Measurements from ENCODE around the gene RPS27.
"Not testable (repeated sequence)": the region's sequence is repeated elsewhere in the genome, so short reads cannot be mapped to it uniquely, and the experiment has no call there.

Gene RPS27

GRCh38 chr1:153961421-153961820 is 29.1 kb upstream of the RPS27 start:
- DNase-seq (ENCODE audit: low spot score): no peak

DNA sequence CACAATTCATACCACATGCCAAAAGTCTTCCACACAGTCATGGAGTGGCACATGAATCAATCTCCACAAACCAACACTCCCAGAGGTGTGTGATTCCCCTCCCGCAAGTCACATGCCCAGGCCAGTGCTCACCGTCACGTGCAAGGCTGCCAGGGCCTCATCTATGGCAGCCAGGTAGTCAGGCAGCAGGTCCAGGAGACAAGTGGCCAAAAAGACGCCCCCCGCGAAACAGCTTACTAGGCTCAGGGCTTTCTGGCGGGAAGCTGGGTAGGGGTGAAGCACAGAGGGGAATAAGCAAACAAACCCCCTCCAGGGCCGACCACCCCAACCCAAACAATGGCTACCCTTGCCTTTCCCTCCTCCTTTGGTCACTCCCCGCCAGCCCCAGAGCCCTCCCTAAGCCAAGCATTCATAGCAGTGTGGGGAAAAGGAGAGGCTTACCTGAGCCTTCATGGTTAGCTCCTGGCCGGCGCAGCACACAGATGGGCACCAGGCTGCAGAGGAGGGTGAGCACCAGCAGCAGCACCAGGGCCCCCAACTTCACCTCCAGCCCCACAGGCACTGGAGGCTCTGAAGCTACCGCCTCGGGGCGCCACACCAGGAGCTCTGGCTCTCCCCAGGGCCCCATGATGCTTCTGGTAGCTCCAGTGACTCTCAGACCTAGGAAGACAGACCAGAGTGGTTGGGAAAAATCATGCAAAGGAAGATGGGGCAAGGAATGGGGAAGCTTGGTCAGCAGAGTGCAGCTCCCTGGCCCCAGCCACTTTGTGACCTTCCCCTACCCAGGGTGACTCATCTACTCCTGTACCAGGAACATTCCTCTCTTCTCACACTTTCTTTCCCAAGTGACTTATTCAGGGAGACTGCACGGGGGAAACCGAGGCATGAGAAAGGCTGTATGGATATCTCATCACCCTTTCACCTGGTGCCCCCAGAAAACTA is 28.2 kb upstream of the RPS27 start:
- peak; percentile 44 for DNase-seq (ENCODE audit: low spot score)

DNA sequence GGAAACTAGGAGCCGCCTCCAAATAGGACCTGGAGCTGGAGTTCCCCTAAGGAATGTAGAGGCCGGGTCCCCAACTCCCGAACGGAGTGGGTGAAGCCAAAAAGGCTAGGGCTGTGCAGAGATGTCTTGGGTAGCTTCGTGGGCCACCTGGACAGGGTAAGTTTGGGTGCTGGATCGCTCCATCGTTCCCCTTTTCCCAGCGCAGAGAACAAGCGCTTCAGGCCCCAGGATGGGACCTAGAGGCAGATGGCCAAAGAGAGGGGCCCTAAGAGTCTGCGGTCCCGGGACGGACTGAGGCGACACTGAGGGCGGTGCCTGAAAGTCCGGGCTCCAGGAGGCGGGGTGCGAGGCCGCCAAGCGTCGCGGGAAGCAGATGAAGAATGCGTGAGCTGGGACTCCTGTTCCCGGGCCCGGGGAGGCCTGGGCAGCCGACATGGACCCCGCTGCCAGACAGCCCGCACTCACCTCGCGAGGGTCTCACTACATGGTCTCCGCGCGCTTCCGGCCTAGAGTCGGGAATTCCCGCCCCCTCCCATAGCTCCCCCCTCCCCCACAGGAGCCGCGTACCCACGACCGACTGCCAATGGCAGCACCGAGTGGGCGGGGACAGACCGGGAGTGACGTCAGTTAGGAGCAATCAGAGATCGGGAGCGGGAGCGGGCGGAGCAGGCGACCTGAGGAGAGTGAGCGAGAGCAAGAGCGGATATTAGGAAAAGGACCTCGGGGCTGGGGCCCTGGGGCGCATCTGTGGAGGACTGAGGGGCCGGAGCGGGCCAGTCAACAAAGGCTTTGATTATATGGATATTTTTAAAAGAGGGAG is 27.3 kb upstream of the RPS27 start, which contains the start of gene SLC39A1:
TSS of gene SLC39A1 (minus strand) at position 508 of the 820 bp plus-strand sequence. CDS start 822 bp downstream, outside the sequence.
- DNase-seq (ENCODE audit: low spot score): peak; percentile 97

DNA sequence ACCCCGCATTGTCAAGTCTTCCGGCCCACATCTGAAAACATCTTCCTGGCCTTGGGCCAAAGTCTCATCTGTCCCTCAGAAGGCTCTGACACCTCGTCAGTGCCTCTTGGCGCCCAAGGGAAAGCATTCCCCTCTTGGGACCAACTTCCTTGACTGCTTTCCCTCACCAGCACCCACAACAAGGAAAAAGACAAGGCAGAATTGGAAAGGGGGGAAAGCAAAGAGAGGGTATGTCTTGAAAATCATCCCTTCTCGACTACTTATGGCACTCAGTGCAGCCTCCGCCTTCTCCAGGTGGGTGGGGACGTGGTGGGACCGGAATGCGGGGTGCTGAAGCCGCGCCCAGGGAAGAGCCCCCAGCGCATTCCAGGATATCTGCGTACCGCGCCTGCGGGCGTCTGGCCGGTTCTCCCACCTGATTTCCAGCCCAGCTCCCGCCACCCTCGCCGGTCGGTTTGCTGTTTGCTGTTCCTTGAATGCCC is 26.7 kb upstream of the RPS27 start:
- DNase-seq (ENCODE audit: low spot score): no peak

GRCh38 chr1:153967107-153967999 is 23.2 kb upstream of the RPS27 start, which contains the start of gene CREB3L4:
Gene CREB3L4, plus strand, starts transcription at chr1:153967902. Its CDS starts 624 bp downstream, at chr1:153968526.
- DNase-seq (ENCODE audit: low spot score): peak; percentile 86

DNA sequence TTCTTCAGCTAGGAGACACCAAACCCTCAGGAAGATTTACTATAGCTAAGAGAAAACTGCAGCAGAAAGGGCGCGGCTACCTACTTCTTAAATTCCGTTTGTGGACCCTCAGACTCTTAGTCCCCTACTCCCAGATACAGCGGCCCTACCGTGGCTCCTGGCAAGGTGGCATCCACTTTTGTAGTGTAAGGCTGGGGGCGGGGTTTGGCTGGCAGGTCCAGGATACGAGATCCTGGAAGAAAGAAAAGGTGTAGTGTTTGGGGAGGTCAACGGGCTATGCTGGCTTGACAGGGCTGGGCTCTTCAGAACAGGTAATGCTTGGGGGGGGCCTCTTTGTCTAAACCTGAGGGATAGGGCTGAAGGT is 22.6 kb upstream of the RPS27 start:
- no peak for DNase-seq (ENCODE audit: low spot score)

- DNase-seq (ENCODE audit: low spot score): no peak
Measured at GRCh38 chr1:153968408-153968807, 22.2 kb upstream of the RPS27 start.

- no peak for DNase-seq (ENCODE audit: low spot score)
Measured at GRCh38 chr1:153968972-153969371, 21.6 kb upstream of the RPS27 start.

- no peak for DNase-seq (ENCODE audit: low spot score)
Measured at GRCh38 chr1:153970346-153970745, 20.2 kb upstream of the RPS27 start.

GRCh38 chr1:153973071-153973470 is 17.5 kb upstream of the RPS27 start:
- DNase-seq (ENCODE audit: low spot score): no peak

GRCh38 chr1:153973525-153973924 is 17.0 kb upstream of the RPS27 start:
- no peak for DNase-seq (ENCODE audit: low spot score)

GRCh38 chr1:153976819-153977249 is 13.7 kb upstream of the RPS27 start:
- DNase-seq (ENCODE audit: low spot score): no peak

DNA sequence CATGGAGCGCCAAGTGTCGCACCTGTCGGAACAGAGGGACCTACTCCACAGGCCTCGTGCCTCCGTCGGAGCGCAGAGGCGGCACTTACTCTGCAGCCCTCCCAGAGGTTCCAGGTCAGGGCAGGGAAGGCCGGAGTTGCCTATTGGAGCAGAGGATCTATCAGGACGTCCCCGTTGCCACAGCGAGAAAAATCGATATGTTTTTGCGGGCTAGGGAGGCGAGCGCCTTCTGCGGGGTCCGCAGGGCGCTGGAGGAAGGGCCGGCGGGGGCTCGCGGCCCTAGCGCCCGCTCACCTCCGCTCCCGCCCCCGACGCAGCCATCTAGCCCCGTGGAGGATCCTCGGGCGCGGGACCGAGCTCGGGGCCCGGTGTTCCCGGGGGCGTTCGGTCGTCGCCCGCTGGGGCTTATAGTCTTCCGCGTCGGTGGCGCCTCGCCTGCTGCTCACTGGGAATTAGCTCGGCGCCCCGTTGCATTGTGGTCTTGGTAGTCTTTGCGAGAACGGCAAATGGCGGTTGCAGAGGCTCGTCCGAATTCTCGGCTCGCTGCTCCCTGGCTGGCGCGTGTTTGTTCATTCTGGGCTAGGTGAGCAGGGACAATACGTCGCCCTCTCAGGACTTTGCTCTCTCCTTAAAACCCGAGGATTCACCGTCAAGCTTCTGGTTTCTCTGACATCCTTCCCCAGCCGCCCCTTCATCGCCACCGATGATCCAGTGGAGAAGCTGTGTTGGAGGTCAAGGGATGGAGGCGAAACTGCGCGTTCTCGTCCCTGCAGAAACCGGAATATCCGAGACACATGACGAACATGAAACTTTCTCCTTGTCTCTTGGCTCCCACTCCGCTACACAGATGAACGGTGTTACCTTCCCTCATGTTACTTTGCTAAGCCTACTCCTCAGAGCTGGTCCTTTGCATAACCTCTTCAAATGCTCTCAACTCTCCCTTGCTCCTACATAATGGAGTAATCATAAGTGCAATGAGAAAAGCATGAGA is 13.0 kb upstream of the RPS27 start, which contains the start of gene JTB:
TSS of gene JTB (minus strand) at position 425 of the 991 bp plus-strand sequence. CDS start at position 3, 422 bp downstream.
- peak; percentile 86 for DNase-seq (ENCODE audit: low spot score)

- DNase-seq (ENCODE audit: low spot score): no peak
Measured at GRCh38 chr1:153978274-153978909, 12.2 kb upstream of the RPS27 start.

DNA sequence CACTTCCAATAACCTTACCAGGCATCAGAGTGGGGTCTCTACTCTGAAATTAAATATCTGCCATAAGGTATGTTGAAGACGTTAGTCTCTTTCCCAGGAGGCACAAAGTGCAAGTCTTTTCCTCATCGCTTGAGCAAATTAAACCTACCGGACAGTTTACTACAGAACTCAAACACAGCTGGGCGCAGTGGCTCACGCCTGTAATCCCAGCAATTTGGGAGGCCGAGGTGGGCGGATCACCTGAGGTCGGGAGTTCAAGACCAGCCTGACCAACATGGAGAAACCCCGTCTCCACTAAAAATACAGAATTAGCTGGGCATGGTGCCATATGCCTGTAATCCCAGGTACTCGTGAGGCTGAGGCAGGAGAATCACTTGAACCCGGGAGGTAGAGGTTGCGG is 11.5 kb upstream of the RPS27 start:
- not testable (repeated sequence) for DNase-seq (ENCODE audit: low spot score)

GRCh38 chr1:153981735-153982134 is 8.8 kb upstream of the RPS27 start:
- DNase-seq (ENCODE audit: low spot score): not testable (repeated sequence)

- DNase-seq (ENCODE audit: low spot score): no peak
Measured at GRCh38 chr1:153984123-153984894, 6.3 kb upstream of the RPS27 start.

DNA sequence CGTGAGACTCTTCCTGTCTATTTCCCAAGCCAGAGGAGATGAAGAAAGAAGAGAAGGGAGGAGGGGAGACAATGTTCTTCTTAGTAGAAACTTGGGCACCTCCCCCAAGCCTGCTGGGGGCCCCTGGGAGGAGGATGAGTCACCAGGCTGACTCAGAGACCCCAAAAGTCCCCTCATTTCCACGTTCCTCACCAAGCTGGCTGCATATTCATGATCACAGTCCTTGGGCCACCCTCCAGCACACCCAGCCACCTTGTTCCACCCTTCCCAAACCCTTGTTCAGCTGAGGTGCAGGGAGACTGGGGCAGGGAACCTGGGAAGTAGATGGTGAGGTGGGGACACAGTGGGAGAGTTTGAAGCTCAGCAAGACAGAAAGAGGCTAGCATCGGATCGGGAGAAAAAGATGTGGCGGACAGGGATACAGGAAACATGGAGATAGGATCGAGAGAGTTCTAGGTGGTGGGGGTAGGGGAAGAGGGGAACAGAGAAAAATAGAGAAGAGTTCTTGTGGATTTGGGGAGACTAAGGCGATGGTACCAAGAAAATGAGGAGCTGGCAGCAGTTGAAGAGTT is 5.1 kb upstream of the RPS27 start:
- no peak for DNase-seq (ENCODE audit: low spot score)
